ENCODE measurements around the gene C5orf58.

GRCh38 chr5:170218726-170219125 lies 14.1 kb upstream of the C5orf58 start:
- no peak for TF ChIP-seq EZH2phosphoT487 (IDR thresholded peaks at IDR 0.05; ENCODE audit: low read length)
- no peak for TF ChIP-seq CTCF (IDR thresholded peaks at IDR 0.05; ENCODE audit: low read length)
